Stimulated activated CD4-positive, alpha-beta T cell treated with anti-CD3 and anti-CD28 coated beads, Interleukin-1b, Interleukin-23, amount 100 ng/mL, for 1 hour (primary cell): ENCODE results near the gene FKBP9.
"Not testable (repeated sequence)": the region's sequence is repeated elsewhere in the genome, so short reads cannot be mapped to it uniquely, and the experiment has no call there.

Experiments
- DNase-seq, 2 donors: peaks; one replicate each; pipeline ENCODE4 v3.0.0-alpha.2; 2020; ENCODE audit warnings: low read depth in 2 of 2

Gene FKBP9

DNA sequence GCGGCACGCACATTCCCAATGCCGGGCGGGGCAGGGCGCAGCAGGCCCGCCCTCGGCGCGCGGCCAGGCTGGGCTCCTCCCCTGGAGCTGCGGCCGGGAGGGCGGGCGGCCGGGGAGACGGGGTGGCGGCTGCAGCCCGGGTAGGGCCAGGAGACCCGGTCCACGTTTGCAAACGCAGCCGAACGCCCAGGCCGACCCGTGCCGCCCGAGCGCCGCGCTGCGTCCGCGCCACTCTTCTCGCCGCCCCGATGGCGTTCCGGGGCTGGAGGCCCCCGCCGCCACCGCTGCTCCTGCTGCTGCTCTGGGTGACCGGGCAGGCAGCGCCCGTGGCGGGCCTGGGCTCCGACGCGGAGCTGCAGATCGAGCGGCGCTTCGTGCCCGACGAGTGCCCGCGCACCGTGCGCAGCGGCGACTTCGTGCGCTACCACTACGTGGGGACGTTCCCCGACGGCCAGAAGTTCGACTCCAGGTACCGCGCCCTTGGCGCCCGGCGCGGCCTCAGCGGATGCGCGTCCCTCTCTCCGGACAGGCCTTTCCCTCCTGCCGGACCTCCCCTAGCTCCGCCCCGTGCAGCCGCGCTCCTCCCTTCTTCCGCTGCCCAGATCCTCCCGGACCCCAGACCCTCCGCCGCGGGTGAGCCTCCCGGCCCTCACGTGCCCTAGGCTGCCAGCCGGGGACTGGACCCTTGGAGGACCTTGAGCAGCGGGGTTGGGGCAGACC is at the start of gene FKBP9:
TSS of gene FKBP9 (plus strand) at position 115 of the 720 bp plus-strand sequence. CDS start at position 249, 134 bp downstream.
- DNase-seq, result no peak

- DNase-seq, result no peak
Measured at GRCh38 chr7:32910195-32910594, 47.0 kb upstream of the FKBP9 start.

- DNase-seq, result no peak
Measured at GRCh38 chr7:32914184-32914583, 43.1 kb upstream of the FKBP9 start.

- no peak for DNase-seq
Measured at GRCh38 chr7:32915041-32915536, 42.2 kb upstream of the FKBP9 start.

GRCh38 chr7:32916006-32916405 is 41.2 kb upstream of the FKBP9 start:
- DNase-seq, result no peak

- not testable (repeated sequence) for DNase-seq
Measured at GRCh38 chr7:32916994-32917393, 40.2 kb upstream of the FKBP9 start.

- no peak for DNase-seq
Measured at GRCh38 chr7:32921896-32922295, 35.3 kb upstream of the FKBP9 start.

- DNase-seq, result no peak
Measured at GRCh38 chr7:32928785-32929298, 28.4 kb upstream of the FKBP9 start.

DNA sequence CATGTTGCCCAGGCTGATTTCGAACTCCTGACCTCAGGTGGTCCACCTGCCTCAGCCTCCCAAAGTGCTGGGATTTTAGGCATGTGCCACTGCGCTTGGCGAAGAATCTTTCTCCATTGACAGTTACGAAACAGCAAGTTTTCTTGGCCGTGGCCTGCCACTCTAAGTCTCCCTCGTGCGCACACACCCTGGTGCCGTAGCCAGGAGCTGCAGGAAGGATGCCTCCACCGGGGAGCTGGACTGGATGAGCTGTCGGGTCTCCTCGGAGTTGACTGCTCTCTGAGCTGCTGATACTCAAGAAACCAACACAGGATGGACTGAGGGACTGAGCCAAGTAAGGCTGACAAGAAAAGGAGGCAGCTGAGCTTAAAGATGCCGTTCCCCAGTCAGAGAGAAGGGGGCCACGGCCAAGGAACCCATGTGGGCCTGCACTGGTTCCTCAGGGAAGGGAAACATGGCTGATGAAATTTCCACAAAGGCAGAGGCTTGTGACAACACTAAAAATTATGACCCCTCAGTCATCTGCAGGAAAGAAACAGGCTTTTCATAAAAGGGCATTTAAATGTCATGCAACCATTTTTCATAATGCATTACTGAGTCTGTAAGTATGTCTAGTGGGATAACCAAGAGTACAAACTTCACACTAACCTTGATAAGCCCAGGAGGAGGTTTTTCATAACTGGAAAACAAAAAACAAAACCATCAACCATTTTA is 27.7 kb upstream of the FKBP9 start:
- no peak for DNase-seq

GRCh38 chr7:32930378-32930777 is 26.9 kb upstream of the FKBP9 start:
- no peak for DNase-seq

DNA sequence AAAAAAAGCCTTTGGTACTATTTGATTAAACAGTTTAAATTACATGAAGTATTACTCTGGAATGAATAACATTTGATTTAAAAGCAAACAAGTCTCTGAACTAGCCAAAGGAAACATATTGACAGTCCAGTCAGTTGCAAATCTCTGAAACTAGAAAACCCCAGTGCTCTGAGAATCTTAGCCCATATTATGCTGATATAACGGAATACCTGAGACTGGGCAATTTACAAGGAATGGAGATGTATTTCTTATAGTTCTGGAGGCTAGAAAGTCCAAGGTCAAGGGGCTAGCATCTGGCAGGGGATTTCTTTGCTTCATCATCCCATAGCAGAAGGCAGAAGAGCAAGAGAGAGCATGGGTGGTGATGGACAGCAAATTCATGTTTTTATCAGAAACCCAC is 21.7 kb upstream of the FKBP9 start:
- DNase-seq, result no peak

DNA sequence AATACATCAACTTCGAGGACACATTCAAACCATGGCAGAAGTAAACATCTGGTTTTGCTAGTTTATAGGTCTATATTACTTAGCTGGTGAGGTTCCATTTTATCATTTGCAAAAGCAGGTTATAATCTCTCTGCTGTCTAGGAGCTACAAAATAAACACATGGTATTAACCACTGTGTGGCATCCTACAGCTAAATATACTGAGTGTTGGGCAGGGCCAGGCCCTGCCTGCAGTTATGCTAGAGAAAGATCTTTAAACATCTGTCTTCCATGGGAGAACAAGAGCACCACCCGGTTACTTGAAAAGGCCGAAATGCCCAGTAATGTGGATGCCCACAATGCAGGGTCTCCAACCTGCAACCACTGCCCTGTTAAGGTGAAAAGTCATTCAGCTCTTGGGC is 20.6 kb upstream of the FKBP9 start:
- no peak for DNase-seq

DNA sequence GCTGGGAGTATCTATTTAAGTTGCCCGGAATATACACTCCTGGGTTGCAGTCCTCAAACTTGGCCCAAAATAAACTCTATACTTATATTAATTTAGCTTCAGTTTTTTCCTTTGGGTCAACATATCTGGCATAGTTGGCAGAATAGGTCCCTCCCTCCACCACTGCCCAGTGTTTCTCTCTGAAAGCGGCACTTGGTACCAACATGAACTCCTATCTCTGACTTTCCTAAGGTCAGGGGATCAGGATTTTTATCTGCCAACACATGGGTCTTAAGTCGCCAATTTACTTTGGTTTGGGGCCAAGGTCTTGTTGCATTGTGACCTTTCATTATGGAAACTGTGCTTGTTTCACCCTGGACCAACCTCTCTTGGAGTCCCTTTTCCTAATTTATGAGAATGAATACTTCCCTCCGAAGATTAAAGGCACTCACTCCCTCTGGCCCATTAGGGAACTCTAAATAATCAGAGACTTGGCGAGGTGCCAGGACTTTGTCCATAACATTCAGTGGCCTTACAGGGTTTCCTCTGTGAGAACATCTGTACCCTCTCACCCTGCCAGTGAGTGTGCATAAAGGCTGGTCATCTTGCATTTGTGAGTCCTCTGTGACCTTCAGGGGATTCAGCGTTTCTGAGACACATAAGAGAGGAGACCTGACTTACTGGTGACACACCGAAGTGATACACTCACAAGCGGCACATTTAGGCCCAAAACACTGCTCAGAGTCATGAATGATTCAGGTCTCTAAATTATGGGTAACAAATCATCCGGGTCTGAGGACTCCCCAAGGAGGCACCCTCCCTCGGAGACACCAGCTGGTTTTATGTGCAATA is 19.7 kb upstream of the FKBP9 start:
- no peak for DNase-seq

DNA sequence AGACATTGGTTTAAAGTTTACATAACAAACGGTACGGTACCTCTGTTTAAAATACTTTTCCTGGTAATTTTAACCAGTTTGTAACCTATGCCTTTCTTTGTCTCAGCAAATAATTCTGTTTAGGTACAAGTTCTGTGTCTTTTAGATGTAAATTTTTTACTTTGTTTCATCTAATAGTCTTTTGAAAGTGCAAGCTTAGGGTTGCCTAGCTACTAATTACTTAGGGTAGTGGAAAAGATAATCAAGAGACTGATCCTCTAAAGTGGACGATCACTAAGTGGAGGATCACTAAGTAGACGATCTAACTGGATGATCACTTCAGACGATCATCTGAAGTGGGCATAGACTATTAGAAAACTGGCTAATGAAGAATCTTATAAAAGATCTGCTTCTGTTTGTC is 16.1 kb upstream of the FKBP9 start:
- DNase-seq, result no peak

DNA sequence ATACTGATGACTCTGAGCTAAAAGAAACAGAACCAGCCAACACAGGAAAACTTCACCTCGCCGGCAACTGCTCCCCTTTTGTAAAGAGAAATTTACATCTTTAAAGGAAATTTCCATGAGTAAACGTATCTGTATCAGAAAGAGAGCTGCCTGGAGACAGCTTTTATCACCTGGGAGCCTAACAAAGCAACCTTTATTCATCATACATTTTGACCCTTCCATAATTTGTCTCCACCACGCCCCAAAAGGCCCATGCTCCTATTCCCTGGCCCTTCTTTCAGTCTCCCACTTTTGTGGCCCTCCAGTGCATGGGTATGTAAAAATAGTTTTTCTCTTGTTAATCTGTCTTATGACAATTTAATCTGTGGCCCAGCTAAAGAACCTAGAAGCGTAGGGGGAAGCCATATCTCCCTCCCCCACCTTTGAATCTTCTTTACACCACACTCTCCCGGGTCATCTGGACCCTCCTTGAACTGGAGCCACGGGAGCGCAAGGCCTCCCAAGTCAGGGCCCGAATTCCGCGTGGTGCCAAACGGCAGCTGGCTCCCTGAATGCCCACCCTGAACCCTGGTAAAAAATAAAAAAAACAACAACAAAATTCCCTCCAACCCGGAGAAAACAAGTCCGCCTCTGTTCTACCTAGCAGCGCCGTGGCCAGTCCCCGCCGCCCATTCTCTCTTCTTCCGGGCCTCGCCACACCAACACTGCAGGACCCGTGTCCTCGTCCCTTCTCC is 15.4 kb upstream of the FKBP9 start:
- no peak for DNase-seq

DNA sequence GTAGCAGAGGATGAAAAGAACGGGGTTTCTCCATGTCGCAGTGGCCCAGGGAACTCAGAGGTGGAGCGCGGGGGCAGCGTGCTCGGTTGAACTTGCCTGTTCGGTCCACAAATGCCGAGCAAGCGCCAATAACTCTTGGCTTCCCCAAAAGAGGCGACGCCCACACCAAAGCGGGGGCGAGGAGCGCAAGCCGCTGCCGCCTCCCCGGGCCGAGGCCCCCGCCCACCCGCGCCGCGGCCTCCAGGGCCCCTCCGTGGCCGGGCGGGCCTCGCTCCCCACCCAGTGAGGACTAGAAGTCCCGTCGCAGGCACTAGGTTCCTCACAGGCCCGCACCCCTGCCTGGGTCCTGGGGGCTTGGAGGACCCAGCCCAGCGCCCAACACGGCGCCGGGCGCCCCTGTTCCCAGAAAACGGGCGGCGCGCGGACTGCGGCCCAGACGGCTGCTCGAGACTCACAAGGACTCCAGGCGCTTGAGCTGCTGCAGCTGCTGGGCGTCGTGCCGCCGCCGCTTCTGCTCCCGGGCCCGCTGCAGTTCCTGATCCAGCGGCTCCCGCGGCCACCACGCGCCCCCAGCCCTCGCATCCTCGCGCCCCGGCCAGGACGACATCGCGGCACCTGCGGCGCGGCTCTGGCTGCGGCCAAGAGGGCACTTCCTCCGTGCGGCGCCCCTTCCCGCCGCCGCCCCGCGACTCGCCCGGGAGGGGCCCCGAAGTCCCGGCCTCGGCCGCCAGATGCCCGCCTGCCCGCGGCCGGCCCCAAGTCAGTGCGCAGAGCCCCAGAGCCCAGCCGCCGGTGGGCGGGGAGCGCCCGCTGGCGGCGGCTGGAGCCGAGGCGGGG is 14.6 kb upstream of the FKBP9 start:
- DNase-seq, result peak; percentile 40 to 41

DNA sequence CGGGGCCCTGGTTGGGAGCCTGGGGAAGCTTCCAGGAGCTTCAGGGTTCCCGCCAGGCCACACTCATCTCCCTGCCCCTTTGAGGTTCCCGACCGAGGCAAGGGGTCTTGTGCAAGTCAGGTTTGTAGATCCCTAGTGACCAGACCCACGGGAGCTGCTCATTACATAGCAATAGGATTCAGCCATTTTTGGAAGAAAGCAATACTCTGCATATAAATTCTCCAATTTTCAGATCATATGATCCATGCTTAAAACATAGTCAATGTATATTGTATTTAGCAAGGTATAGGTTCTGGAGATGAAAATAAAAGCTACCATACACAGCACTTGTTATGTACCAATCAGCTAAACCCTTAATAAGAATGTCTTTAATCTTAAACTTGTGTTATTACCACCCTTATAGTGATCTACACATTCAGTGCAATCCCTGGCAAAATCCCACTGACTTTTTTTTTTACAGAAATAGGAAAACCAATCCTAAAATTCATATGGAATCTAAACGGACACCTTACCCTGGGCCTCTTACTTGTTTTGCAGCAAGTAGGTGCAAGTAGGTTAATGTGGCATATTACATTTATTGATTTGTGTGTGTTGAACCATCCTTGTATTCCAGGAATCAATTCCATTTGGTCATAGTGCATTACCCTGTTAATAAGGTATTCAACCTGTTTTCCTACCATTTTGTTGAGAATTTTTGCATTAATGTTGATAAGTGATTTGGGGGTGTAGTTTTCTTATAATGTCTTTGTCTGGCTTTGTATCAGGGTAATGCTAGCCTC is 13.8 kb upstream of the FKBP9 start:
- no peak for DNase-seq

- no peak for DNase-seq
Measured at GRCh38 chr7:32947420-32947983, 9.7 kb upstream of the FKBP9 start.

DNA sequence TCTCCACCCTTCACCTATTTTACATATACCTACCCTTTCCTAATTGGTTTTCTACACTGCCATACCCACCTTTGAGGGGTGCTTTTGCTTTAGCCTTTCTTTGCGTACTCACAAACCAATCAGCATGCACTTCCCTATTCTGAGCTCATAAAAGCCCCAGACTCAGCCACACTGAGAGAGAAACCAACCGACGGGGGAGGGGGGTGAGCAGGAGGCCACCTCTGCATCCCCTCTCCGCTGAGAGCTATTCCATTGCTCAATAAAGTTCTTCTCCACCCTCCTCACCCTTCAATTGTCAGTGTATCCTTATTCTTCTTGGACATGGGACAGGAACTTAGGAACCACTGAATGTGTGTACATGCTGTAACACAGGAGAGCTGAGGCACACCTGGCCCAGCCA is 9.0 kb upstream of the FKBP9 start:
- DNase-seq, result no peak
